MCF 10A (cell line): ENCODE results near the gene PDE6D. TPM values are rescaled to one million over a fixed set of nuclear protein-coding genes. Genes with fewer than 3 reads are reported as not detected.

ENCODE experiments used
- Bru-seq: library from RNA; stranded (reverse); fragments of 400-500 nt; gene quantifications from one replicate; lab custom pipeline; 2021; lab: Mats Ljungman, UMichigan
- BruChase-seq, 2 experiments: library from RNA; stranded (reverse); fragments of 400-500 nt; gene quantifications; one replicate each; lab custom pipeline; 2021; lab: Mats Ljungman, UMichigan
- BruUV-seq: library from RNA; stranded (reverse); fragments of 400-500 nt; replicated peaks from 2 replicates; lab custom pipeline; 2021; lab: Mats Ljungman, UMichigan
- CTCF ChIA-PET: fragments of 300-600 bp; sonication (Branson Sonifier 250); formaldehyde crosslinking; extraction: SDS; loops from one replicate; lab custom pipeline; 2021; ENCODE audit warnings: antibody characterized with exemption, inconsistent platforms; lab: Yijun Ruan, JAX
- POLR2A ChIA-PET: fragments of 300-600, 350-650 bp; sonication (Branson Sonifier 250); formaldehyde crosslinking; extraction: SDS; loops from one replicate; lab custom pipeline; 2020; ENCODE audit warnings: antibody characterized with exemption, inconsistent platforms; lab: Yijun Ruan, JAX
- DNase-seq: peaks from one replicate; pipeline ENCODE4 v3.0.0-alpha.2; 2018; ENCODE audit not compliant: unreplicated experiment
- H3K27ac Mint-ChIP-seq: one replicate; pipeline ENCODE4 v1.8.0; 2022; ENCODE audit warnings: mild to moderate bottlenecking, low read depth, mixed read lengths; ENCODE audit not compliant: unreplicated experiment
- H3K27me3 Mint-ChIP-seq: one replicate; pipeline ENCODE4 v1.8.0; 2022; ENCODE audit warnings: mixed read lengths; ENCODE audit not compliant: insufficient read depth, unreplicated experiment
- H3K36me3 Mint-ChIP-seq: one replicate; pipeline ENCODE4 v1.8.0; 2022; ENCODE audit warnings: mild to moderate bottlenecking, moderate library complexity, mixed read lengths; ENCODE audit not compliant: insufficient read depth, unreplicated experiment
- H3K4me1 Mint-ChIP-seq: one replicate; pipeline ENCODE4 v1.8.0; 2022; ENCODE audit warnings: mixed read lengths; ENCODE audit not compliant: insufficient read depth, unreplicated experiment
- H3K4me3 Mint-ChIP-seq: one replicate; pipeline ENCODE4 v1.8.0; 2022; ENCODE audit warnings: mild to moderate bottlenecking, moderate library complexity, mixed read lengths; ENCODE audit not compliant: unreplicated experiment
- H3K9me3 Mint-ChIP-seq: one replicate; pipeline ENCODE4 v1.8.0; 2022; ENCODE audit warnings: mixed read lengths; ENCODE audit not compliant: unreplicated experiment
- intact Hi-C: fragments of 100-400 bp; cut with micrococcal nuclease; formaldehyde crosslinking; loops from 2 replicates; pipeline ENCODE4 v1.14.1; 2022
- long read RNA-seq: library from polyadenylated mRNA; stranded (forward); transcript quantifications from one replicate; pipeline ENCODE4 v2.0.0, GENCODE V29; 2022
- total RNA-seq: library from RNA; stranded (reverse); gene quantifications from 2 replicates; pipeline ENCODE4 v1.2.3, GENCODE V29; 2022
- TF ChIP-seq, protein P1 (sequence below): fragments of 200-600 bp; IDR thresholded peaks from one replicate; pipeline ENCODE4 v1.8.0; 2022; ENCODE audit warnings: antibody characterized with exemption, mild to moderate bottlenecking; ENCODE audit not compliant: unreplicated experiment

PDE6D gene
- total RNA-seq (13.2 and 20.6 TPM in 2 replicates), Bru-seq, nascent RNA (percentile 50 among the genes with signal in this experiment), BruChase-seq, experiment 1, labeled RNA remaining after a 6-hour chase (percentile 55 among the genes with signal in this experiment), BruChase-seq, experiment 2, labeled RNA remaining after a 2-hour chase (percentile 62 among the genes with signal in this experiment)
- long read RNA-seq, transcript PDE6D-201 (5 exons, 1,175 nt): major isoform, 27 of 37 reads
- long read RNA-seq, partial matches to known transcripts: 2 of 37 reads
- long read RNA-seq, other reads (novel, unspliced or antisense): 4 of 37 reads

DNA sequence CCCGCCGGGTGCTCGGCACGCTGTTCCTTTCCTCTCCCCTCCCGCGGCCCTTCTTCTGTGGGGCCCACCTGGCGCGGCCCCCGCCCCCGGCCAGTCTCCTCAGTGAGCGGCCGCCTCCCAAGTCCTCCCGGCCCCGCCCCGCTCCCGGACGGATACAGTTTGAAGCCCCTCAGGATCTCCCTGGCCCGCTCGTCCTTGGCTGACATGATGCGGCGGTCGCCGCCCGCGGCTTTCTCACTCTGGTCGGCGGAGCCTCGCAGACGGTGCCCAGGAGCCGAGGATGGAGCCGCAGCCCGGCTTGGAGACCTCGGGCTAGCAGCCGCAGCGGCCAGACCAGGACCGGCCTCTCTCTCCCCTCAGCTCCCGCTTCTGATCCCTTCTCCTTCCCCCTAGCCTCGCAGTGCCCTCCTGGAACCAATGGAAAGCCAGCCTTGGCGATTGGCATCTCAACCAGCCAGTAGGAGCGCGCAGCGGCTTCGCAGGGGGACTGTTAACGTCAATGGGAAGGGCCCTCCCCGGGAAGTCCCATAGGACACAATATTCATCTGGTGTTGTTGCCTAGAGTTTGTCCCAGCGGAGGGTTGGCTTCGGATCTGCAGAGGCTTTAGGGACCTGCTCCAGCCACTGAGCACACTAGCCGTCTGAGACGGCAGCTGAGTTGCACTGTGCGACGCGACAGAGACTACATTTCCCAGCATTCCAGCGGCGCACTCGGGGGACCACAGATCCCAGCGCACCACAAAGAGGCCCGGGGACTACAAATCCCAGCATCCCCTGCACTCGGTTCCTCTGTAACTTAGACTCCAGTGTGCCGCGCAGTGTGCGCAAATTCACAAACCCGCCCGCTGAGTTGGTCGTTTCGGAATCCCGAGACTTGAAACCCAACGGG lies at the start of gene PDE6D:
PDE6D (minus strand) TSS at position 374 of the 889 bp plus-strand sequence; CDS start at position 206, 168 bp downstream.
- intact Hi-C loops: loop anchor here (5.0 kb wide), 1 partner anchor 69 kb away; no protein-coding TSS in a partner anchor
- POLR2A ChIA-PET: interaction anchor here (0.6 to 1.8 kb wide), 14 partner anchors 9 to 311 kb away, joined by 3 to 12 read pairs (median 4); no protein-coding TSS in a partner anchor

DNA sequence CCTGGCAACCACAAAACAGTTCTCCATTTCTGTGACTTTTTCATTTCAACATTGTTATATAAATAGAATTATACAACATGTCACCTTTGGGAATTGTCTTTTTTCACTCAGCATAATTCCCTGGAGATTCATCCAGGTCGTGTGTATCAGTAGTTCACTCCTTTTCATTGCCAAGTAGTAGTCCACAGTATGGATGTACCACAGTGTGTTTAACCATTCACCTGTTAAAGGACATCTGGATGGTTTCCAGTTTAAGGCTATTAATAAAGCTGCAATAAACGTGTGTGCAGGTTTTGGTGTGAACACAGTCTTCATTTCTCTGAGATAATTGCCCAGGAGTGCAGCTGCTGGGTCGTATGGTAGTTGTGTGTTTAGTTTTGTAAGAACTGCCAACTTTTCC lies 40.8 kb upstream of the PDE6D start:
- no peaks in the 10 kb centered on the region for H3K27me3 Mint-ChIP-seq
- no peaks in the 10 kb centered on the region for H3K4me1 Mint-ChIP-seq
- POLR2A ChIA-PET: interaction anchor here (0.6 kb wide), 1 partner anchor 489 kb away, joined by 3 read pairs; no protein-coding TSS in a partner anchor
- TF ChIP-seq, protein P1, sequence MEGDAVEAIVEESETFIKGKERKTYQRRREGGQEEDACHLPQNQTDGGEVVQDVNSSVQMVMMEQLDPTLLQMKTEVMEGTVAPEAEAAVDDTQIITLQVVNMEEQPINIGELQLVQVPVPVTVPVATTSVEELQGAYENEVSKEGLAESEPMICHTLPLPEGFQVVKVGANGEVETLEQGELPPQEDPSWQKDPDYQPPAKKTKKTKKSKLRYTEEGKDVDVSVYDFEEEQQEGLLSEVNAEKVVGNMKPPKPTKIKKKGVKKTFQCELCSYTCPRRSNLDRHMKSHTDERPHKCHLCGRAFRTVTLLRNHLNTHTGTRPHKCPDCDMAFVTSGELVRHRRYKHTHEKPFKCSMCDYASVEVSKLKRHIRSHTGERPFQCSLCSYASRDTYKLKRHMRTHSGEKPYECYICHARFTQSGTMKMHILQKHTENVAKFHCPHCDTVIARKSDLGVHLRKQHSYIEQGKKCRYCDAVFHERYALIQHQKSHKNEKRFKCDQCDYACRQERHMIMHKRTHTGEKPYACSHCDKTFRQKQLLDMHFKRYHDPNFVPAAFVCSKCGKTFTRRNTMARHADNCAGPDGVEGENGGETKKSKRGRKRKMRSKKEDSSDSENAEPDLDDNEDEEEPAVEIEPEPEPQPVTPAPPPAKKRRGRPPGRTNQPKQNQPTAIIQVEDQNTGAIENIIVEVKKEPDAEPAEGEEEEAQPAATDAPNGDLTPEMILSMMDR: no peak
- intact Hi-C loops: no loop called here
- no peaks in the 10 kb centered on the region for H3K36me3 Mint-ChIP-seq
- CTCF ChIA-PET: interaction anchor here (1.0 kb wide), 1 partner anchor 30 kb away, joined by 3 read pairs; no protein-coding TSS in a partner anchor
- no peaks in the 10 kb centered on the region for H3K9me3 Mint-ChIP-seq
- H3K4me3 Mint-ChIP-seq: no peak overlapping the region
- no TSS peak for BruUV-seq
- no peak for DNase-seq
- no peak overlapping the region for H3K27ac Mint-ChIP-seq

More for the DNA sequence above, at the start of gene PDE6D:
- Mint-ChIP-seq H3K9me3 (no peaks in the 10 kb centered on the region), H3K27me3 (no peaks in the 10 kb centered on the region), H3K4me1 (peaks cover 30% of the 10 kb centered on the region), H3K4me3 (peak within 1 kb of the TSS; percentile 98), H3K27ac (peak within 1 kb of the TSS; percentile 95), H3K36me3 (peaks cover 14% of the 10 kb centered on the region)
- TF ChIP-seq, protein P1: no peak
- no TSS peak for BruUV-seq
- peak; percentile 99 for DNase-seq
- CTCF ChIA-PET: interaction anchor here (1.5 kb wide), 1 partner anchor 14 kb away, joined by 3 read pairs; no protein-coding TSS in a partner anchor

DNA sequence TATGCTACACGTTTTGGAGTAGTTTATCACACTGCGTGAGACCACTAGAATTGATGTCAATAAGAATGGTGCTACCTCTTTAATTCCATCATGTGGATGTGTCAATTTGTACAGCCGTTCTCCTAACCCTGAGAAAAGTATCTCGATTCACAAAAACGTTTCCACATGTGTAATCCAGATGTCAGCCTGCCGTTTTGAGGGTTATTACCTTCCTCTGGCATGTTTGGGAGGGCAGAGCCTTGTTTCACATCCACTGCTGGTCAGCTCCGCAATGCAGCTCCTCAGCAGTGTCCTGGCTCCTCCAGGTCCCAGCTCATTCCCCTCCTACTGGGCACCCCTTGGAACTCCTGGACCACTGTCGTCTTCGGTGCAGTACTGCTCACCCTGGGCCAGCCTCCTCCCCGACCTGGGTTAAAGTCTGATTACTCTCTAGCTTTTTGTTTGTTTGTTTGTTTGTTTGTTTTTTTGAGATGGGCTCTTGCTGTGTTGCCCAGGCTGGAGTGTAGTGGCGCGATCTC lies 39.8 kb upstream of the PDE6D start:
- H3K9me3 Mint-ChIP-seq: no peaks in the 10 kb centered on the region
- intact Hi-C loops: no loop called here
- TF ChIP-seq, protein P1: no peak
- no peaks in the 10 kb centered on the region for H3K4me1 Mint-ChIP-seq
- H3K36me3 Mint-ChIP-seq: no peaks in the 10 kb centered on the region
- CTCF ChIA-PET: interaction anchor here (0.7 to 1.0 kb wide), 2 partner anchors 20 to 31 kb away, joined by 3 read pairs; no protein-coding TSS in a partner anchor
- no peak overlapping the region for H3K27ac Mint-ChIP-seq
- no peak overlapping the region for H3K4me3 Mint-ChIP-seq
- no peak for DNase-seq
- no TSS peak for BruUV-seq
- POLR2A ChIA-PET: no interaction called here
- H3K27me3 Mint-ChIP-seq: no peaks in the 10 kb centered on the region
